ENCODE data around the gene COPE.
"Not testable (repeated sequence)": the region's sequence is repeated elsewhere in the genome, so short reads cannot be mapped to it uniquely, and the experiment has no call there.

Gene COPE

DNA sequence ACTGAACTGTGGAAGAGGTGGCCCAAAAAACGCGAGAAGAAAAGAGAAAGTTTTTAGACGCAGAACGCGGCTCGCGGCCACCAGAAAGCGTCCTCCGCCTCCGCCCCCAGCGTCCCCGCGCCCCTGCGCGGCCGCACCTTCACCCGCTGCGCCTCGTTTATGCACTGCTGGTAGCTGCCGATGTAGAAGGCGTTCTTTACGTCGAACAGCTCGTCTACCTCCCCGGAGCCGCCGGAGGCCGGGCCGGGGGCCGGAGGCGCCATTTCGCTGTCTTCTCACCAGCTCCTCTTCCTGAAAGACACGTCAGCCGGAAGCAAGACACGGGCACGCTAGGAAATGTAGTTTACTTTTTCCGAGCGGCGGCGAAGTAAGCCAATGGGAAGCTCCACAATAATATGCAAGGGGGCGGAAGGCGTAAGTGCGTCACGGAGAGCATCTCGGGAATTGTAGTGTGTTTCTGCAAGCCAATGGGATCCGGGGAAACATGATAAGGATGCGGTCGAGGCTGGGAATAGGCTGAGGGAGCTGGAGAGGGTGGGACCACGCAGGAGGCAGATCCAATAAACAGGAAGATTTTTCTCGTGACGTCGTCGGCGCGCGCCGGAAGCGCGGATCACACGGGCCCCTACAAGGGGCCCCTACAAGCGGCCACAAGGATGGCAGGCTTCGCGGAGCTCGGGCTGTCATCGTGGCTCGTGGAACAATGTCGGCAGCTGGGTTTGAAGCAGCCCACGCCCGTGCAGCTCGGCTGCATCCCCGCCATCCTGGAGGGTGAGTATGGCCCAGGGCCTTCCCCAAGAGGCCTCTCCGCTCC, at the start of gene COPE, which contains the start of gene DDX49:
TSS of gene COPE (minus strand) at position 302 of the 814 bp plus-strand sequence. CDS start at position 263, 39 bp downstream.
TSS of gene DDX49 (plus strand) at position 630 of the 814 bp plus-strand sequence. CDS start at position 657, 27 bp downstream.
- H3K9me3 Mint-ChIP-seq = no peaks in the 10 kb centered on the region
- no peaks in the 10 kb centered on the region for H3K27me3 Mint-ChIP-seq (ENCODE audit: low read depth)
- H3K4me3 Mint-ChIP-seq = peak within 1 kb of the TSS; percentile 94
- peak within 1 kb of the TSS; percentile 89 for H3K27ac Mint-ChIP-seq
- H3K36me3 Mint-ChIP-seq (ENCODE audit: low read depth) = peaks cover 14% of the 10 kb centered on the region
- H3K4me1 Mint-ChIP-seq (ENCODE audit: low read depth) = peaks cover 17% of the 10 kb centered on the region

DNA sequence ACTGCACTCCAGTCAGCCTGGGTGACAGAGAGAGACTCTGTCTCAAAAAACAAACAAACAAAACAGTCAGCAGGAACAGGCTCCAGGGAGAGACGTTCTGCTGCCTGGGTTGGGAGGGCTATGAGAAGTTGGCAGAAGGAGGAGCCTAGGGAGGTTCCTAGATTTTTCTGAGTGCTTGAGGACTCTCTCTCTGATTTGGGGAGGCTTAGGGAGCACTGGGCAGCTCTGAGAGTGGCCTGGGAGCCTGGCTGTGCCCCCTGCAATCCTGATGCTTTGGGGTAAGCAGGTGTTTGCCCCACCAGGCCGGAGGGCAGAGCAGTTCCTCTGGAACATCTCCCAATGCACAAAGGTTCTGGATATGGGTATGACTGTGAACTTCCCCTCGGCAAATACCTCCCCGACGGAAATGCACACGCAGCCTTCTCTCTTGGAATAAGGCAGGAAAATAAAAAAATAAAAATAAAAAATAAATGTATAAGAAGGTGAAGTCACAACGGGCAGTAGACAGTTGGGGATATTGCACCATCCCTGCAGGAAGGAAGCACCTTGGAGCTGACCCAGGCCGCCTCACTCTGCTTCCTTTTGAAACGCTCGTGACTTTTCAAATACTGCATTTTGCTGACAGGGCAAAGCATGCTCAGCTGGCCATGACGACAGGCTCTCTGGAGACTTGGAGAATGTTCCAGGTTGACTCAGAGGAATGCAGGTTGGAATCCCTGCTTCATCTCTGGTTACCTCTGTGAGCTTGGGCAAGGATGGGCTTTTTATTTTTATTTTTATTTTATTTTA, 48.4 kb upstream of the COPE start:
- H3K27ac Mint-ChIP-seq = no peak overlapping the region
- no peaks in the 10 kb centered on the region for H3K27me3 Mint-ChIP-seq (ENCODE audit: low read depth)
- H3K4me3 Mint-ChIP-seq = no peak overlapping the region
- H3K4me1 Mint-ChIP-seq (ENCODE audit: low read depth) = no peaks in the 10 kb centered on the region
- H3K36me3 Mint-ChIP-seq (ENCODE audit: low read depth) = no peaks in the 10 kb centered on the region
- no peaks in the 10 kb centered on the region for H3K9me3 Mint-ChIP-seq

DNA sequence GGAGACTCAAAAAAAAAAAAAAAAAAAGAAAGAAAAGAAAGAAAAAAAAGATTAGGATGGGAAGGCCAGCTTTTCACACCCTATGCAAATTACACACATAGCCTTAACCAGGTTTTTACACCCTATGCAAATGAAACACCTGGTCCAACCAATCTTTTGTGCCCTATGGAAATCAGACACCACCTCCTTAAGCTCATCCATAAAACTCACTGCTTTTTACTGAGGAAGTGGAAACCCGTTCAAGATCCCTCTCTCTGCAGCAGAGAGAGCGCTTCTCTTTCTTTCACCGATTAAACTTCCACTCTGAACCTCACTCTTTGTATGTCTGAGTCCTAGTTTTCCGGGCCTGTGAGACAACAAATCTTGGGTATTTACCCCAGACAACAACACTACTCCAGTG, 47.1 kb upstream of the COPE start:
- H3K36me3 Mint-ChIP-seq (ENCODE audit: low read depth) = no peaks in the 10 kb centered on the region
- H3K9me3 Mint-ChIP-seq = no peaks in the 10 kb centered on the region
- no peak overlapping the region for H3K4me3 Mint-ChIP-seq
- H3K27ac Mint-ChIP-seq = no peak overlapping the region
- peaks cover 7% of the 10 kb centered on the region for H3K4me1 Mint-ChIP-seq (ENCODE audit: low read depth)
- peaks cover 12% of the 10 kb centered on the region for H3K27me3 Mint-ChIP-seq (ENCODE audit: low read depth)

DNA sequence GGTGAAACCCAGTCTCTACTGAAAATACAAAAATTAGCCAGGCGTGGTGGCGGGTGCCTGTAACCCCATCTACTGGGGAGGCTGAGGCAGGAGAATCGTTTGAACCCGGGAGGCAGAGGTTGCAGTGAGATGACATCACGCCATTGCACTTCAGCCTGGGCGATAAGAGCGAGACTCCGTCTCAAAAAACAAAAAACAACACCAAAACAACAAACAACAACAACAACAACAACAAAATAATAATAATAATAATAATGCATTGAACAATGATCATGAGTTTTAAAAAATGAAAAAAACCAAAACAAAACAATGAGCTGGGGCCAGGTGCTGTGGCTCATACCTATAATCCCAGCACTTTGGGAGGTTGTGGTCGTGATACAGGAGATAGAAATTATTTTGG, 44.9 kb upstream of the COPE start:
- H3K27me3 Mint-ChIP-seq (ENCODE audit: low read depth) = peaks cover 14% of the 10 kb centered on the region
- no peak overlapping the region for H3K4me3 Mint-ChIP-seq
- H3K4me1 Mint-ChIP-seq (ENCODE audit: low read depth) = peaks cover 7% of the 10 kb centered on the region
- H3K36me3 Mint-ChIP-seq (ENCODE audit: low read depth) = no peaks in the 10 kb centered on the region
- no peaks in the 10 kb centered on the region for H3K9me3 Mint-ChIP-seq
- no peak overlapping the region for H3K27ac Mint-ChIP-seq

DNA sequence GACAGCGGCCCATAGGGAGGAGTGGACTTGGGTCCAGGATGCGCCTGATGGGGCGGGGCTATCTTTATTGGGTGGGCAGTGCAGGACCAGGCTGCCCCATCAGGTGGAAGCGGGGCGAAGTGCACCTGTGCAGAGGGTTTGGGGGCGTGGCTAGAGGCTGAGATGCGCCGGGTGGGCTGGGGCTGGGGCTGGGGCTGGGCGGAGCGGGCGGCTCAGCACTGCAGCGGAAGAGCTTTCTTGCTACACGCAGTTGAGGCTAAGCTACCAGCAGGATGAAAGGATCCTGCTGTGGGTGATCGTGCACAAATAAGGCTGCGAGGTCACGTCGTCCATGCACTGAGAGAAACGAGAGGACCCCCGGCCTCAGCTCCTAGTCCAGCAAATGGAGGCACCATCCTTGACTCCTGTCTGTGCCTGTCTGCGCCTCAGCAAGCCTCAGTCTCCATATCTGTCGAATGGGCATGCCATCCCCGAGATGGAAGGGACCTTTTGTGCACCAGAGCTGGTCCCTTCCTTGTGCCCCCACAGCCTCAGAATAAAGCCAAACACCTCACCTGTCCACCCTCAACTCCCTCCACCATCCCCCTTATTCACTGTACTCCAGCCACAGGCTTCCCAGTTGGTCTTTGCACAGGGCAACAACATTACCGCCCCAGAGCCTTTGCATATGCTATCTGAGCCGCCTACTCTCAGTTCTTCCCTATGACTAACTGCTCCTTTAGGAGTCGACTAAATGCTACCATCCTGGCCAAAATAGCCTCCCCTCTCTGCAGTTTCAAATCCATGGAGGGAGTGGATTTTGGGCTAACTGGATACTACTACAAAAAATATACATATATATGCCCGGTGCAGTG, 42.8 kb upstream of the COPE start:
- Mint-ChIP-seq H3K4me1 (ENCODE audit: low read depth) (peaks cover 7% of the 10 kb centered on the region), H3K27me3 (ENCODE audit: low read depth) (peaks cover 14% of the 10 kb centered on the region), H3K27ac (no peak overlapping the region), H3K4me3 (no peak overlapping the region), H3K9me3 (no peaks in the 10 kb centered on the region), H3K36me3 (ENCODE audit: low read depth) (no peaks in the 10 kb centered on the region)

DNA sequence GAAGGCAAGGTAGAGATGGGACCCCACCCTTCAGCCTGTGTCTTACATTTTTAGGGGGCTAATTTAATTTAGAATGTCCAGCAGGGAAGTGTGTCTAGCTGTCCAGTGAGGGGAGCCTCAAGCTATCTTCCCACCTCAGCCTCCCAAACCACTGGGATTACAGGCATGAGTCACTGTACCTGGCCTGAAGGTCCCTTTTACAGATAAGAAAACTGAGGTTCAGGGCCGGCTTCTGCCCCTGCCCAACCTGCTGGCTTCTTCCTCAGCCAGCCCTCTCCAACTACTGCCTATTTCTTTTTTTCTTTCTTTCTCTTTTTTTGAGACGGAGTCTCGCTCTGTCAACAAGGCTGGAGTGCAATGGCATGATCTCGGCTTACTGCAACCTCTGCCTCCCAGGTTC, 41.2 kb upstream of the COPE start:
- Mint-ChIP-seq H3K9me3 (no peaks in the 10 kb centered on the region), H3K27ac (no peak overlapping the region), H3K4me1 (ENCODE audit: low read depth) (peaks cover 7% of the 10 kb centered on the region), H3K27me3 (ENCODE audit: low read depth) (peaks cover 14% of the 10 kb centered on the region), H3K4me3 (no peak overlapping the region), H3K36me3 (ENCODE audit: low read depth) (no peaks in the 10 kb centered on the region)

DNA sequence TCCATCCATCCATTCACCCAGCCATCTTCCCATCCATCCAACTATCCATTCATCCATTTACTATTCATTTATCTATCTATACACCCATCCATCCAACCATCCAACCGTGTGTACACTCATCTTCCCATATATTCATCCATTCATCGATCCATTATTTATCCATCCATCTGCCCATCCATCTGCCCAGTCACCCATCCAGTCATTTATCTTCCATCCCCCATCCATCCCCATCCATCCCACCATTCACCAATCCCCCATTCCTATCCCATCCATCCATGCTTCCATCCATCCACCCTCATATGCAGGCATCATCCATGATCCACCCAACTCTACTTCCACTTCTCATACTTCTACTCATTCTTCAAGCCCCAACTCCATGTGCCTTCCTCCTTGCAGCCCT, 35.9 kb upstream of the COPE start:
- Mint-ChIP-seq H3K4me3 (no peak overlapping the region), H3K9me3 (peaks cover 4% of the 10 kb centered on the region), H3K4me1 (ENCODE audit: low read depth) (no peaks in the 10 kb centered on the region), H3K27me3 (ENCODE audit: low read depth) (no peaks in the 10 kb centered on the region), H3K36me3 (ENCODE audit: low read depth) (no peaks in the 10 kb centered on the region), H3K27ac (no peak overlapping the region)

DNA sequence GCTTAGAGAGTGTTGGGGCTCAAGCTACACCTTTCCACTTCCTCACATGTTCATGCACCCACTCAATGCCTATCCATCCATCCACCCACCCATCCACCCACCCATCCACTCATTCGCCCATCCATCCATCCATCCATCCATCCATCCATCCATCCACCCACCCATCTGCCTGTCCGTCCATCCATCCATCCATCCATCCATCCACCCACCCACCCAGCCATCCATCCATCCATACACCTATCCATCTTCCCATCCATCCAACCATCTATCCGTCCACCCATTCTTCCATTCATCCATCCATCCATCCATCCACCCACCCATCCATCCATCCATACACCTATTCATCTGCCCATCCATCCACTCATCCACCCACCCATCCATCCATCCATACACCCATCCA, 34.9 kb upstream of the COPE start:
- Mint-ChIP-seq H3K27me3 (ENCODE audit: low read depth) (no peaks in the 10 kb centered on the region), H3K4me3 (no peak overlapping the region), H3K9me3 (peaks cover 4% of the 10 kb centered on the region), H3K27ac (no peak overlapping the region), H3K4me1 (ENCODE audit: low read depth) (no peaks in the 10 kb centered on the region), H3K36me3 (ENCODE audit: low read depth) (no peaks in the 10 kb centered on the region)

DNA sequence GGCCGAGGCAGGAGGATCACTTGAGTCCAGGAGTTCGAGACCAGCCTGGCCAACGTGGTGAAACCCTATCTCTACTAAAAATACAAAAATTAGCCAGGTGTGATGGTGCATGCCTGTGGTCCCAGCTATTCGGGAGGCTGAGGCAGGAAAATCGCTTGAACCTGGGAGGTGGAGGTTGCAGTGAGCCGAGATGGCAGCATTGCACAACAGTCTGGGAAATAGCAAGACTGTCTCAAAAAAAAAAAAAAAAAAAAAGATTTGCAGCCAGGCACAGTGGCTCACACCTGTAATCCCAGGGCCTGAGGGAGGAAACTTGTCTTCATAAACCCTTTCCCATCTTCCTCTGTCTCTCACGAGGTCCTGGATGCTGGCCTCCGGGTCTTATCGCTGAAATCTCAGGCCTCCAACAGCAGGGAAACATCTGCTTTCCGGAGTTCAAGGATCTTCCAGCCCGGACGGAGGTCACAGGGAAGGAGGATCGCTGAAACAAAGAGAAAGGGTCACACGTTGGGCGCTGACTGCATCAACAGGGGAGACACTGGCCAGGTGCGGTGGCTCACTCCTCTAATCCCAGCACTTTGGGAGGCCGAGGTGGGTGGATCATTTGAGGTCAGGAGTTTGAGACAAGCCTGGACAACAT, 33.3 kb upstream of the COPE start:
- H3K4me3 Mint-ChIP-seq; H3K27ac Mint-ChIP-seq; H3K27me3 Mint-ChIP-seq (ENCODE audit: low read depth); H3K4me1 Mint-ChIP-seq (ENCODE audit: low read depth); H3K9me3 Mint-ChIP-seq; H3K36me3 Mint-ChIP-seq (ENCODE audit: low read depth): not testable (repeated sequence)

DNA sequence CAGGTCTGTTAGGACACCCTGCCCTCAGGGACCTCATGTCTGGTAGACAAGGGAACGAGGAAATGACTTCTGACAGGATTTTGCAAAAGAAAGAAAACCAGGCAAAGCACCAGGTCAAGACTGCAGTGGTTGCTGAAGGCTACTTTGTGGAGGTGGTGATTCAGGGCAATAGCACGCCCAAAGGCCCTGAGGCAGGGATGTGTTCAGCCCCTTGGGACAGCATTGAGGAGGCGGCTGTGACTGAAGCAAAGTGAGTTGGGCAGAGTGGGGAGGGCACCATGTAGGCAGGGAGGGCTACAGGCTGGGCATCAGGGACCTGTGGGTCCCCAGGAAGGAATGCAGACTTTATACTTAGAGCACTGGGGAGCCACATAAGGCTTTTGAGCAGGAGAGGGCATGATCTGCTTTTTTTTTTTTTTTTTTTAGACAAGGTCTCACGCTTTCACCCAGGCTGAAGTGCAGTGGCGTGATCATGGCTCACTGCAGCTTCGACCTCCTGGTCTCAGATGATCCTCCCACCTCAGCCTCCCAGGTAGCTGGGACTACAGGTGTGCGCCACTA, 32.6 kb upstream of the COPE start:
- Mint-ChIP-seq H3K27ac (no peak overlapping the region), H3K36me3 (ENCODE audit: low read depth) (no peaks in the 10 kb centered on the region), H3K4me1 (ENCODE audit: low read depth) (no peaks in the 10 kb centered on the region), H3K9me3 (peaks cover 4% of the 10 kb centered on the region), H3K27me3 (ENCODE audit: low read depth) (no peaks in the 10 kb centered on the region), H3K4me3 (no peak overlapping the region)

DNA sequence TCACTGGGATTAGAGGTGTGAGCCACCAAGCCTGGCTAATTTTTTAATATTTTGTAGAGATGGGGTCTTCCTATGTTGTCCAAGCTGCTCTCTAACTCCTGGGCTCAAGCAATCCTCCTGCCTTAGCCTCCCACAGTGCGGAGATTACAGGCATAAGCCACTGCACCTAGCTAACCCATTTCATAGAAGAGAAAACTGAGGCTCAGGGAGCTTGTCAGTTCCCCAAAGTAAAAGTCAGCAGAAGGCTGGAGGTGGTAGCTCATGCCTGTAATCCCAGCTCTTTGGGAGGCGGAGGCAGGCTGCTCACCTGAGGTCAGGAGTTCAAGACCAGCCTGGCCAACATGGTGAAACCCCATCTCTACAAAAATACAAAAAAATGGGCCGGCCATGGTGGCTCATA, 30.7 kb upstream of the COPE start:
- no peak overlapping the region for H3K4me3 Mint-ChIP-seq
- no peaks in the 10 kb centered on the region for H3K4me1 Mint-ChIP-seq (ENCODE audit: low read depth)
- H3K9me3 Mint-ChIP-seq = peaks cover 1% of the 10 kb centered on the region
- no peaks in the 10 kb centered on the region for H3K36me3 Mint-ChIP-seq (ENCODE audit: low read depth)
- peaks cover 3% of the 10 kb centered on the region for H3K27me3 Mint-ChIP-seq (ENCODE audit: low read depth)
- no peak overlapping the region for H3K27ac Mint-ChIP-seq

DNA sequence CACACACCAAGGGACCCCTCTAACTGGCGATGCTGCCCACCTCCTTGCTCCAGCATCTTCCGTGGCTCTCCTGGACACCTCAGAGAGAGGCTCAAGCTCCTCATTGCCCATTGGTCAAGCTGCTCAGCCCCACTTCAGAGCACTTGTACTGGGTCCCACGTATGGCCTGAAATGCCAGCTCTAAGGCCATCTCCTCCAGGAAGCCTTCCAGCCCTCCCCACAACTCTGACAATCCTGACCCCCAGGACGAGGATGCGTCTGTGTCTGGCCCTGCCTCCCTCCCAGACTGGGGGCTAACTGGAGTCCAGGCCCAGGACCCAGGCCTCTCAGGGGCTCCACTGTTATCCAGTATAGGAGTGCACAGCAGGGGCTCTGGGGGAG, 29.8 kb upstream of the COPE start:
- Mint-ChIP-seq H3K36me3 (ENCODE audit: low read depth) (no peaks in the 10 kb centered on the region), H3K9me3 (no peaks in the 10 kb centered on the region), H3K4me1 (ENCODE audit: low read depth) (no peaks in the 10 kb centered on the region), H3K27ac (no peak overlapping the region), H3K4me3 (no peak overlapping the region), H3K27me3 (ENCODE audit: low read depth) (peaks cover 3% of the 10 kb centered on the region)

DNA sequence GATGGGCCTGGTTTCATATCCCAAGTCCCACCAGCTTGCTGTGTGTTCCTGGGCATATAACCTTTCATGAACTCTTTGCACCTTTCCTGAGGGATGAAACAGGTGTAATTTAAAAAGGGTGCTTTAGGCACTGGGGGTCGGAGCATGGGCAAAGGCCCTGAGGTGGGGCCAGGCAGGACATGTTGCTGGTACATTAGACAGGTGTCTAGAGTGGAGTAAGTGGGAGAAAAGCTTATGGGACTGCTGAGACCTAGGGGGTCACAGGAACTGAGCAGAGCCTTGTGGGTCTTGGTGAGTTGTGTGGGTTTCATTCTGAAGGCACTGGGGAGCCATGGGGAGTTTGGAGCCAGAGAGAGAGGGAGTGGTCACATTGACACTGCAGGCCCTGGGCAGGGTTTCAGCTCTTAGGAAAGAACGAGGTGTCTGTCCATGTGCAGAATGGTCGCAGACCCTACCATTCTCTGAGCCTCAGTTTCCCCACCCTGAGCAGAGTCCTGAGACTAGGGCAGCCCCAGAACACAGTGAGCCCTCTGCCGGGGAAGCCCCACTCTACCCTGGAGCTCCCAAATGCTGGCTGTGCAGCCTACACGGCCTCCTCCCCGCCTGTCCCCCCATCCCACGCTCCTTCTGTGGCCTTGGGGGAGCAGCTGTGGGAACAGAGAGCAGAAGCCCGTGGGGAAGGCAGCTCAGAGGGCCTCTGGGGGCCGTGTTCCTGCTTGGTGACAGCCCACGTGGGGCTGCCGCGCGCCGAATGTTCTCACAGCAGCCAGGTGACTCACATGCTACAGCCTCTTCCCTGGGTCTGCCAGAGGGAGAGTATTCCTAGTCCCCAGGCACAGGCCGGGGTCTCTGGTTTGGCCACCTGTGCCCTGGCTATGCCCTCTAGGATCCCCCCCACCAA, 29.1 kb upstream of the COPE start:
- Mint-ChIP-seq H3K9me3 (no peaks in the 10 kb centered on the region), H3K27me3 (ENCODE audit: low read depth) (peaks cover 4% of the 10 kb centered on the region), H3K36me3 (ENCODE audit: low read depth) (no peaks in the 10 kb centered on the region), H3K4me3 (no peak overlapping the region), H3K27ac (no peak overlapping the region), H3K4me1 (ENCODE audit: low read depth) (no peaks in the 10 kb centered on the region)
